ENCODE measurements around the gene CCDC87.

DNA sequence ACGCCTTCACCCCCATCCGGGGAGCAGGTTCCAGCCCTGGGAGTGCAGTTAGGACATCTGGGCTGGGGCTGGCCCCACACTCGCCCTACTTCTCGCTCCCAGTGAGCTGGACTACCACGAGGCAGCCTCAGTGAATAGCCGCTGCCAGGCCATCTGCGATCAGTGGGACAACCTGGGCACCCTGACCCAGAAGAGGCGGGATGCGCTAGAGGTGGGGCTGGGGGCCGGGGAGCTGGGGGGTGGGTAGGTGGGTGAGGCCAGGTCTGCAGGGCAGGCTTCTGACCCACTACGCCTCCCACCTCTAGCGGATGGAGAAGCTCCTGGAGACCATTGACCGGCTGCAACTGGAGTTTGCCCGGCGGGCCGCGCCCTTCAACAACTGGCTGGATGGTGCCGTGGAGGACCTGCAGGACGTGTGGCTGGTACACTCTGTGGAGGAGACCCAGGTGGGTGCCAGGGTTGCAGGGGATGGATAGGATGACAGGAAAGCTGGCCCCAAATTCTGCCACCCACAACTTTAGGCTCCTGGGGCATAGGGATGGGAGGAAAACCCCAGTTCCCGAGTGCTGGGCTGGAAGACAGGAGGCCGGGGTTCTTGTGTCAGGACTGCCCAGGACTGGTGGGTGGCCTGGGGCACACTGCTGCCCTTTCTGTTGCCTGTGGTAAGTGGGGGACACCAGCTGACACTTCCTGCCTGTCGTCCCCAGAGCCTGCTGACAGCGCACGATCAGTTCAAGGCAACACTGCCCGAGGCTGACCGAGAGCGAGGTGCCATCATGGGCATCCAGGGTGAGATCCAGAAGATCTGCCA, 32.8 kb downstream of the CCDC87 start:
- TF ChIP-seq POLR2AphosphoS5 (IDR thresholded peaks at IDR 0.05) (no peak), POLR2A (IDR thresholded peaks at IDR 0.05) (no peak), EP300 (IDR thresholded peaks at IDR 0.05) (no peak)
- TF ChIP-seq, protein P1, sequence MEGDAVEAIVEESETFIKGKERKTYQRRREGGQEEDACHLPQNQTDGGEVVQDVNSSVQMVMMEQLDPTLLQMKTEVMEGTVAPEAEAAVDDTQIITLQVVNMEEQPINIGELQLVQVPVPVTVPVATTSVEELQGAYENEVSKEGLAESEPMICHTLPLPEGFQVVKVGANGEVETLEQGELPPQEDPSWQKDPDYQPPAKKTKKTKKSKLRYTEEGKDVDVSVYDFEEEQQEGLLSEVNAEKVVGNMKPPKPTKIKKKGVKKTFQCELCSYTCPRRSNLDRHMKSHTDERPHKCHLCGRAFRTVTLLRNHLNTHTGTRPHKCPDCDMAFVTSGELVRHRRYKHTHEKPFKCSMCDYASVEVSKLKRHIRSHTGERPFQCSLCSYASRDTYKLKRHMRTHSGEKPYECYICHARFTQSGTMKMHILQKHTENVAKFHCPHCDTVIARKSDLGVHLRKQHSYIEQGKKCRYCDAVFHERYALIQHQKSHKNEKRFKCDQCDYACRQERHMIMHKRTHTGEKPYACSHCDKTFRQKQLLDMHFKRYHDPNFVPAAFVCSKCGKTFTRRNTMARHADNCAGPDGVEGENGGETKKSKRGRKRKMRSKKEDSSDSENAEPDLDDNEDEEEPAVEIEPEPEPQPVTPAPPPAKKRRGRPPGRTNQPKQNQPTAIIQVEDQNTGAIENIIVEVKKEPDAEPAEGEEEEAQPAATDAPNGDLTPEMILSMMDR (IDR thresholded peaks at IDR 0.05), result no peak

All from sigmoid colon (tissue), 4 donors.